Panc1 (cell line): Measurements from ENCODE around the gene NTM. TPM values are rescaled to one million over a fixed set of nuclear protein-coding genes. Genes with fewer than 3 reads are reported as not detected.

ENCODE experiments used
- ATAC-seq: fragments of 200-7000 bp; cut with Tn5 transposase; 2 replicates; pipeline ENCODE4 v1.9.1; 2020; ENCODE audit warnings: mild to moderate bottlenecking, moderate library complexity
- BruUV-seq: library from RNA; stranded (reverse); fragments of 400-500 nt; replicated peaks from 2 replicates; lab custom pipeline; 2021; lab: Mats Ljungman, UMichigan
- CTCF ChIA-PET: fragments of 300-600 bp; sonication (Branson Sonifier 250); formaldehyde crosslinking; loops from one replicate; lab custom pipeline; 2022; ENCODE audit warnings: antibody characterized with exemption; lab: Charles Lee
- POLR2A ChIA-PET: fragments of 300-600 bp; sonication (Branson Sonifier 250); formaldehyde crosslinking; loops from one replicate; lab custom pipeline; 2022; ENCODE audit warnings: antibody characterized with exemption; lab: Charles Lee
- DNase-seq: peaks from one replicate; pipeline ENCODE4 v3.0.0-alpha.2; 2010; ENCODE audit warnings: low read depth, low spot score
- H3K27ac ChIP-seq: 2 replicates; pipeline ENCODE4 v1.5.1; 2011; ENCODE audit warnings: mild to moderate bottlenecking, low read length, inconsistent platforms
- H3K27me3 ChIP-seq: fragments of 200-500 bp; sonication (Bioruptor generic); 2 replicates; pipeline ENCODE4 v1.6.0; 2014; ENCODE audit warnings: low read length, inconsistent platforms; ENCODE audit not compliant: control insufficient read depth, insufficient read depth
- H3K36me3 ChIP-seq: fragments of 200-500 bp; sonication (Bioruptor generic); 2 replicates; pipeline ENCODE4 v1.5.1; 2014; ENCODE audit warnings: inconsistent platforms, mild to moderate bottlenecking, low read length, moderate library complexity; ENCODE audit not compliant: control insufficient read depth, insufficient read depth
- H3K4me1 ChIP-seq: 2 replicates; pipeline ENCODE4 v1.5.1; 2011; ENCODE audit warnings: inconsistent platforms, mild to moderate bottlenecking, low read length, moderate library complexity; ENCODE audit not compliant: control insufficient read depth, insufficient read depth
- H3K4me3 ChIP-seq, 2 experiments: 2 replicates each; pipeline ENCODE4 v1.5.1; 2011 to 2012; ENCODE audit warnings: low read depth in 2 of 2, low read length in 2 of 2, mild to moderate bottlenecking in 2 of 2, inconsistent platforms in 1 of 2, moderate library complexity in 1 of 2
- H3K9me3 ChIP-seq: fragments of 200-500 bp; sonication (Bioruptor generic); 2 replicates; pipeline ENCODE4 v1.5.1; 2014; ENCODE audit warnings: low read depth, mild to moderate bottlenecking, inconsistent platforms, low read length, moderate library complexity; ENCODE audit not compliant: control insufficient read depth, insufficient read depth
- POLR2AphosphoS5 ChIP-seq: IDR thresholded peaks from 2 replicates; pipeline ENCODE4 v1.6.1; 2012; ENCODE audit warnings: mild to moderate bottlenecking, low read depth, low read length, moderate library complexity
- SIN3A ChIP-seq: IDR thresholded peaks from 2 replicates; pipeline ENCODE4 v1.6.1; 2012; ENCODE audit warnings: low read depth, mild to moderate bottlenecking, low read length, moderate library complexity, borderline replicate concordance; ENCODE audit not compliant: insufficient read depth
- TCF7L2 ChIP-seq: IDR thresholded peaks from 2 replicates; pipeline ENCODE4 v1.6.1; 2011; ENCODE audit warnings: mild to moderate bottlenecking, low read depth, low read length, inconsistent platforms
- in situ Hi-C: cut with HindIII; loops from 2 replicates; pipeline ENCODE4 v1.10.0; 2016; ENCODE audit warnings: low sequenced_read_pairs, low pct_unique_long_range_greater_than_20kb
- intact Hi-C: fragments of 100-400 bp; cut with micrococcal nuclease; formaldehyde crosslinking; loops from one replicate; pipeline ENCODE4 v1.10.0; 2022; ENCODE audit not compliant: unreplicated experiment
- total RNA-seq: library from RNA; stranded (reverse); gene quantifications from one replicate; pipeline ENCODE4 v1.2.1, GENCODE V29; 2021; ENCODE audit not compliant: unreplicated experiment
- TF ChIP-seq, protein P1 (sequence below), 2 experiments: IDR thresholded peaks; 2 replicates each; pipeline ENCODE4 v1.6.1; 2011 to 2012; ENCODE audit warnings: low read depth in 2 of 2, control low read depth in 1 of 2, low read length in 1 of 2, mild to moderate bottlenecking in 1 of 2, moderate library complexity in 1 of 2; ENCODE audit not compliant: insufficient read depth in 1 of 2
- TF ChIP-seq, protein P2 (sequence below): fragments of 450-650 bp; IDR thresholded peaks from 2 replicates; pipeline ENCODE4 v1.5.1; 2017; ENCODE audit warnings: mild to moderate bottlenecking

The NTM gene
- total RNA-seq, 1 experiment from 2014 or later = 0.10 TPM

DNA sequence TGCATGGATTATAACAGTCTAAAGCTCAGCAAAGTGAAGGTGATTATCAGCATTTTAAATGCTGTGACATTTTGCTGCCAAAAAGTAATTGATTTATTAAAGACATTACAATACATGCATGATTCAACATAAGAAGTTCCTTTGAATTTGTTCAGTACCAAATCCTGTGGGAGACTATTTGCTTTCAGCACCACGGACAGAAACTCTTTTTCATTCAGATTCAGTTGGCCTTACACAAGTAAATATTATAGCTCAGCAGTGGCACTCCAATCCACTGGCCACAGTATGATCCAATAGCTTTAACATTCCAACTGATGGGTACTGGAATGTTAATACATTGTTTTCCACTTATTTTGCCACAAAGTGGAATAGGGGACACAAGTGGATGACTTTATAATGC lies 806.7 kb downstream of the NTM start:
- in situ Hi-C loops = no loop called here
- Histone ChIP-seq H3K27me3 (no peaks in the 10 kb centered on the region), H3K27ac (no peak overlapping the region), H3K9me3 (no peaks in the 10 kb centered on the region), H3K4me1 (no peaks in the 10 kb centered on the region), H3K36me3 (no peaks in the 10 kb centered on the region), H3K4me3 (no peak overlapping the region)
- no TSS peak for BruUV-seq
- intact Hi-C loops = no loop called here
- DNase-seq (no peak), ATAC-seq (no peak)
- TF ChIP-seq SIN3A (no peak), POLR2AphosphoS5 (no peak), TCF7L2 (no peak)
- TF ChIP-seq, protein P1, sequence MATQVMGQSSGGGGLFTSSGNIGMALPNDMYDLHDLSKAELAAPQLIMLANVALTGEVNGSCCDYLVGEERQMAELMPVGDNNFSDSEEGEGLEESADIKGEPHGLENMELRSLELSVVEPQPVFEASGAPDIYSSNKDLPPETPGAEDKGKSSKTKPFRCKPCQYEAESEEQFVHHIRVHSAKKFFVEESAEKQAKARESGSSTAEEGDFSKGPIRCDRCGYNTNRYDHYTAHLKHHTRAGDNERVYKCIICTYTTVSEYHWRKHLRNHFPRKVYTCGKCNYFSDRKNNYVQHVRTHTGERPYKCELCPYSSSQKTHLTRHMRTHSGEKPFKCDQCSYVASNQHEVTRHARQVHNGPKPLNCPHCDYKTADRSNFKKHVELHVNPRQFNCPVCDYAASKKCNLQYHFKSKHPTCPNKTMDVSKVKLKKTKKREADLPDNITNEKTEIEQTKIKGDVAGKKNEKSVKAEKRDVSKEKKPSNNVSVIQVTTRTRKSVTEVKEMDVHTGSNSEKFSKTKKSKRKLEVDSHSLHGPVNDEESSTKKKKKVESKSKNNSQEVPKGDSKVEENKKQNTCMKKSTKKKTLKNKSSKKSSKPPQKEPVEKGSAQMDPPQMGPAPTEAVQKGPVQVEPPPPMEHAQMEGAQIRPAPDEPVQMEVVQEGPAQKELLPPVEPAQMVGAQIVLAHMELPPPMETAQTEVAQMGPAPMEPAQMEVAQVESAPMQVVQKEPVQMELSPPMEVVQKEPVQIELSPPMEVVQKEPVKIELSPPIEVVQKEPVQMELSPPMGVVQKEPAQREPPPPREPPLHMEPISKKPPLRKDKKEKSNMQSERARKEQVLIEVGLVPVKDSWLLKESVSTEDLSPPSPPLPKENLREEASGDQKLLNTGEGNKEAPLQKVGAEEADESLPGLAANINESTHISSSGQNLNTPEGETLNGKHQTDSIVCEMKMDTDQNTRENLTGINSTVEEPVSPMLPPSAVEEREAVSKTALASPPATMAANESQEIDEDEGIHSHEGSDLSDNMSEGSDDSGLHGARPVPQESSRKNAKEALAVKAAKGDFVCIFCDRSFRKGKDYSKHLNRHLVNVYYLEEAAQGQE (IDR thresholded peaks at IDR 0.05; ENCODE audit: insufficient read depth in 1 of 2, low read depth in 2 of 2, low read length in 1 of 2) = peak; percentile 73 to 84; a peak in 3 of 4 replicates
- TF ChIP-seq, protein P2, sequence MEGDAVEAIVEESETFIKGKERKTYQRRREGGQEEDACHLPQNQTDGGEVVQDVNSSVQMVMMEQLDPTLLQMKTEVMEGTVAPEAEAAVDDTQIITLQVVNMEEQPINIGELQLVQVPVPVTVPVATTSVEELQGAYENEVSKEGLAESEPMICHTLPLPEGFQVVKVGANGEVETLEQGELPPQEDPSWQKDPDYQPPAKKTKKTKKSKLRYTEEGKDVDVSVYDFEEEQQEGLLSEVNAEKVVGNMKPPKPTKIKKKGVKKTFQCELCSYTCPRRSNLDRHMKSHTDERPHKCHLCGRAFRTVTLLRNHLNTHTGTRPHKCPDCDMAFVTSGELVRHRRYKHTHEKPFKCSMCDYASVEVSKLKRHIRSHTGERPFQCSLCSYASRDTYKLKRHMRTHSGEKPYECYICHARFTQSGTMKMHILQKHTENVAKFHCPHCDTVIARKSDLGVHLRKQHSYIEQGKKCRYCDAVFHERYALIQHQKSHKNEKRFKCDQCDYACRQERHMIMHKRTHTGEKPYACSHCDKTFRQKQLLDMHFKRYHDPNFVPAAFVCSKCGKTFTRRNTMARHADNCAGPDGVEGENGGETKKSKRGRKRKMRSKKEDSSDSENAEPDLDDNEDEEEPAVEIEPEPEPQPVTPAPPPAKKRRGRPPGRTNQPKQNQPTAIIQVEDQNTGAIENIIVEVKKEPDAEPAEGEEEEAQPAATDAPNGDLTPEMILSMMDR = no peak
- ChIA-PET POLR2A (no interaction called here), CTCF (no interaction called here)

DNA sequence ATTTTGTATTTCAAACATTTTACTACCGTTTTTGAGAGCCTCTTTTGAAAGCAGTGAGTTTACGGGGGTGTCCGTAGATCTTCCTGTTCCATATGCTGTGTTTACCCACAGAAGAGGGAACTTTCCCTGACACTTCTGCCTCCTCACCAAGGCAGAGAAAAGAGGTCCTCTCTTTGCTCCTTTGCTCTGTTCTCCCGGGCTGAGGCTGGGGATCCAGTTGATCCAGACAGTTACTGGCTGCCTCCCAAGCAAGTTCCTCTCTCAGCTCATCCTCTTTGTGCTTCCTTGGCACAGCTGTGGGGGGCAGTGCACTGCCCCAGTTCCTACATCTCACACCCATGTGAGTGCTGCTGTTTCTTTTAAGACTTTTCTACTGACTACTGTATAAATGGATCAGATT lies 813.7 kb downstream of the NTM start:
- no peaks in the 10 kb centered on the region for H3K36me3 ChIP-seq
- no peak for TF ChIP-seq TCF7L2
- TF ChIP-seq POLR2AphosphoS5 = no peak
- TF ChIP-seq, protein P1 (IDR thresholded peaks at IDR 0.05; ENCODE audit: insufficient read depth in 1 of 2, low read depth in 2 of 2, low read length in 1 of 2) = no peak
- no peak for TF ChIP-seq SIN3A
- TF ChIP-seq, protein P2 = no peak
- POLR2A ChIA-PET = no interaction called here
- no peaks in the 10 kb centered on the region for H3K27me3 ChIP-seq
- BruUV-seq = no TSS peak
- no peak for ATAC-seq
- no peak overlapping the region for H3K4me3 ChIP-seq
- in situ Hi-C loops = no loop called here
- intact Hi-C loops = no loop called here
- CTCF ChIA-PET = no interaction called here
- no peak overlapping the region for H3K27ac ChIP-seq
- H3K9me3 ChIP-seq = no peaks in the 10 kb centered on the region
- DNase-seq = no peak
- H3K4me1 ChIP-seq = no peaks in the 10 kb centered on the region
